HG03469 (cell line): ENCODE data around the gene CRADD.
"Not testable (repeated sequence)": the region's sequence is repeated elsewhere in the genome, so short reads cannot be mapped to it uniquely, and the experiment has no call there.

ENCODE experiments used
- ATAC-seq: cut with Tn5 transposase; IDR thresholded peaks from one replicate; pipeline ENCODE4 v1.9.1; 2021; ENCODE audit warnings: mild to moderate bottlenecking, moderate library complexity, moderate number of reproducible peaks; ENCODE audit not compliant: unreplicated experiment

Gene CRADD

GRCh38 chr12:93922583-93923006 is 245.4 kb downstream of the CRADD start:
- no peak for ATAC-seq

GRCh38 chr12:93924367-93924766 is 247.2 kb downstream of the CRADD start:
- no peak for ATAC-seq

DNA sequence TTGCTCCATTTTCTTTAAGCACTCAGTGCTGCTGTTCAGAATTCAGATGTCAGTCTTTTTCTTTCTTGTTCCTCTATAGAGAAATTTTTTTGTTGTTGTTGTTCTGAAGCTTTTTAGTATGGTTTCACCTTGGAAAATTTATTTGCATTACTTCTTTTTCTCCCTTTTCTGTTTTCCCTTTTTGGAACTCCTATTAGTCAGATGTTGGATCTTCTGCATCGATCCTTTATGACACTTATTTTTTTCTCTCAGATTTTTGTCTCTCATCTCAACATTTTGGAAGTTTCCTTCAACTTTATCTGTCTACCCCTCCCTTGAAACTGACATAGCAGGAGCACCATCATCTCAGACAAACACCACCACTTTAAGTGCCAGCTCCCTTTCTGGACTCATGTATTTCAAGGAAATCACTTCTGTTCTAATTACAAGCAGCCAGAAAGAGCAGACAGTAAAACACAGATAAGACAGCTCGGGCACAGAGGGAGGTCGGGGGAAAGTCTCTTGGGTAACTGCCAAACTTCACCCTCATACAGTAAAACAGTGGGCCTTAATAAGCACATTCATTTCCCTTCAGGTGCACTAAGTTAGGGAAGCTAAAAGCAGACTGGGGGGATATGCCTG is 248.5 kb downstream of the CRADD start:
- ATAC-seq, result no peak

DNA sequence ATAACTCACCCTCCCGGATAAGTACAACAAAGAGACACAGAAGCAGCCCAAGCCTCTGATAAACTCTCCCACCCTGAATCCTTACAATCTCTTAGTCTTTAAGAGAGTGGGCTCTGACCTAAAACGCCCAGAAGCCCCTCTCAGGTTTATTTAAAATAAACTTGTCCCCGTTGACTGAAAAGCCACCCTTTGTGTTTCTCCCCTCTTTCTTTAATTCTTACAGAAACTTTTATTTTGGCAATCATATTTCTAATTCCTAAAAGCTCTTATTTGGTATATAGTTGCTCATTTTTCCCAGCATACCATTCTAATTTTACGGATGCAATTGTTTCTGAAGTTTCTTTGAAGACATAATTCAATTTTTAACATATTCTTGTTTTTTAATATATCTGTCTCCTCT is 249.1 kb downstream of the CRADD start:
- no peak for ATAC-seq

- not testable (repeated sequence) for ATAC-seq
Measured at GRCh38 chr12:93929081-93929480, 251.9 kb downstream of the CRADD start.

DNA sequence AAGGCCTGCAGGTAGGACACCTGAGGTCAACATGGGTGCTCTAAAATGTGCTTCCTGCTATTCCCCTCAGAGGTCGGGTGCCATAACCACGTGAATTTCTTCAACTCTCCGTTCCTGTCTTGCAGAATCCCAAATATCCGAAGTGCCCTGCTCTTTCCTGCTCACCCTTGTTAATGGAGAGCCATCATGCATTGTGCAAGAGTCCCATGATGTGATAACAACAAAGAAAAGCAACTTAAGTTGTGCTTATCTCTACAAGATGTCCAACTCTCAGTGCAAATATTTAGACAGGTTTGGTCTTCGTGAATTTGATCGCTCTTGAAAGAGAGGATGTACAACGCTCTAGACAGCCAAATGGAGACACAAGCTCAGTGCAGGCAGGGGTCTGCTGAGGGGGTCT is 260.6 kb downstream of the CRADD start:
- no peak for ATAC-seq

DNA sequence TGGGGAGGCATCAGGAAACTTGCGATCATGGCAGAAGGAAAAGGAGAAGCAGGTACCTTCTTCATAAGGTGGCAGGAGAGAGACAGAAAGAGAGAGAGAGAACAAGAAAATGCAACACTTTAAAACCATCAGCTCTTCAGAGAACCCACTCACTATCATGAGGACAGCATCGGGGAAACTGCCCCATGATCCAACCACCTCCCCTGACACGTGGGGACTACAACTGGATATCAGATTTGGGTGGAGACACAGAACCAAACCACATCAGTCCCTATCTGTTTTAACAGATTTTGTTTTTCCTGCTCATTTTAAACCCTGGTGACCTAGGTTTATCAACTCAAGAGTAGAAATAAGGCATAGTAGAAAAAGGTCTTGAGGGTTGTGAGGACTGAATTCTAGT is 261.1 kb downstream of the CRADD start:
- ATAC-seq, result no peak

DNA sequence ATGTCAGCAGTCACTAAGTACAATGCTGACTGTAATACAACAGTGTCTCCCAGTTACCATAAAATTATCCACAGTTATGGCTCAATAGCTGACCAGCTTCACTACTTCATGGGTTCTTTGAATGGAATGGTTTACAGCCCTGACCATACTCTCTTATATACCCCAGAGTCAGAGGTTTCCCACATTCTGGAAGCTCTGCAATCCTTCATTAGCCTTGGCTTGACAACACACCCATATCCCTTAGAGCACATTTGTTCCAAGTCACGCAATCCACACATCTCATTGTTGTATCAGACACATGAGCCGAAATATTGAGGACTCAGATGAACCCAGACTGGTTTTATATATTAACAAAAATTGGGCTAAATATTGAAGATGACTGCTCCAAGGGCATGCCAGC is 261.8 kb downstream of the CRADD start:
- ATAC-seq, result no peak

DNA sequence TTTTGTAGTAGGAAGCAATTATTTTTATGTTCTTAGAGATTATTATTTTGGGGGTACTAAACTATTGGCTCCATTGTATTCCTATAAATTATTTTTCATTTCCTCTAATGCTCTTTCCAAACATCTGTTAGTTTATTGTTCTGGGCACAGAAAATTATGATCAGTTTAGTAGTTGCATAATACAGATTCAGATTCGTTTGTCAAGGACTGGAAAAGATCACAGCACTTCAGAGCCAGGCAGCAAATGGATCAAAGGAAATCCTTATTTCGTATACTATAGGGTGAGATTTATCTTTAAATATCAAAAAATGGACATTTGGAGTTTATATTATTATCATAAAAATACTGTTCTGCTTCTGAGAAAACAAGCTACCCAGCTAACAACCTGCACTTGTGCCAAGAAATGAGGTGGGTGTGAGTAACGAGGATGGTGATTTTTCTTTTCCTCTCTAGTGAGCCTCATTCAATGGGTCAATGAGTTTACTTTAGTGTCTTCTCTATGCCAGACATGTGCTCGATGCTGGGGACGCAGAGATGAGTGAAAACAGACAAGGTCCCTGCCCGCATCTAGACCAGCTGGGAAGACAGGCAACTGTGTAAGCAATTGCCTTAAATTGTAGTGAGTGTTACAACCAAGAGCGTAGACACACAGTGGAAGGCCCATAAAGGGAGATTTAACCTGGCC is 262.6 kb downstream of the CRADD start:
- ATAC-seq, result no peak

- no peak for ATAC-seq
Measured at GRCh38 chr12:93943780-93944179, 266.6 kb downstream of the CRADD start.

DNA sequence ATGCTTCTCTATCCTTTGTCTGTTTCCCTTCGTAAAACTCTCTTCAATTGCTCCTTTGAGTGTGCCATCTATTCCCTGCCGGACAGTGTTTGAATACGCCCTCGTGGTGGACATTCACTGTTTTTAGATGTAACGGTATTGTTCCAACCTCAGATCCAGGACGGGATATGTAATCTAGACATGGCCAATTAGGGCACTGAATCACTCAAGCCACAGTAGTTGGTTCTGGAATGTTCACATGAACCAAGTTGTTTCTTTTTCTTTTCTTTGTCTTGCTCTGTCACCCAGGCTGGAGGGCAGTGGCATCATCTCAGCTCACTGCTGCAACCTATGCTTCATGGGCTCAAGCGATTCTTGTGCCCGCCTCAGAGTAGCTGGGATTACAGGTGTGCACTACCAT is 267.0 kb downstream of the CRADD start:
- ATAC-seq, result no peak
